Esophagus muscularis mucosa (tissue), 4 donors: ENCODE measurements around the gene VAMP2. TPM values are rescaled to one million over a fixed set of nuclear protein-coding genes. Genes with fewer than 3 reads are reported as not detected.

ENCODE experiments used
- DNase-seq: peaks from one replicate; pipeline ENCODE4 v3.0.0-alpha.2; 2017; ENCODE audit errors: extremely low spot score
- H3K27ac ChIP-seq, 4 donors: fragments of 200-600 bp; sonication (generic); replicated peaks in 1 of 4; 1 replicate in 3 of 4; 2 replicates in 1 of 4; pipeline ENCODE4 v1.5.1; 2016 to 2019; ENCODE audit warnings: mild to moderate bottlenecking in 1 of 4
- H3K27me3 ChIP-seq, 4 donors: fragments of 200-600 bp; sonication (generic); one replicate each; pipeline versions ENCODE4 v1.5.1 to v1.6.0; 2016 to 2019
- H3K36me3 ChIP-seq, 4 donors: fragments of 200-600 bp; sonication (generic); one replicate each; pipeline ENCODE4 v1.5.1; 2016 to 2019
- H3K4me1 ChIP-seq, 4 donors: fragments of 200-600 bp; sonication (generic); one replicate each; pipeline ENCODE4 v1.5.1; 2016 to 2019
- H3K4me3 ChIP-seq, 4 donors: fragments of 200-600 bp; sonication (generic); 1 replicate in 2 of 4; 2 replicates in 2 of 4; pipeline ENCODE4 v1.5.1; 2016 to 2019; ENCODE audit warnings: mild to moderate bottlenecking in 4 of 4, moderate library complexity in 1 of 4
- H3K9me3 ChIP-seq, 4 donors: fragments of 200-600 bp; sonication (generic); 1 replicate in 3 of 4; 2 replicates in 1 of 4; pipeline ENCODE4 v1.5.1; 2016 to 2019
- EP300 ChIP-seq: sonication (generic); formaldehyde crosslinking; IDR thresholded peaks from one replicate; pipeline ENCODE4 v1.6.1; 2017; ENCODE audit warnings: antibody characterized with exemption
- POLR2A ChIP-seq: fragments of 450-650 bp; IDR thresholded peaks from one replicate; pipeline ENCODE4 v1.6.1; 2017; ENCODE audit warnings: antibody characterized with exemption, moderate library complexity, mild to moderate bottlenecking, low read depth
- POLR2AphosphoS5 ChIP-seq, 2 donors: sonication (generic); formaldehyde crosslinking; IDR thresholded peaks; one replicate each; pipeline ENCODE4 v1.6.1; 2017; ENCODE audit warnings: antibody characterized with exemption in 2 of 2
- WGBS: methylation state at CpG from one replicate; pipeline ENCODE4 v1.1.5; 2018; 5-methylcytosine and 5-hydroxymethylcytosine counted together
- intact Hi-C: fragments of 100-400 bp; cut with DNase I; formaldehyde crosslinking; loops from one replicate; pipeline ENCODE4 v1.15.1; 2023
- total RNA-seq, 4 donors: library from RNA; depleted of rRNA; stranded (reverse); fragments of >200 nt; gene quantifications; one replicate each; pipeline versions ENCODE4 v1.1.0 to v1.2.1, GENCODE V29; 2016
- TF ChIP-seq, protein P1 (sequence below), 3 experiments: fragments of 200-600 bp in 2 of 3; fragments of 450-650 bp in 1 of 3; sonication (generic) in 2 of 3; IDR thresholded peaks; one replicate each; pipeline ENCODE4 v1.5.1; 2017 to 2019; ENCODE audit warnings: antibody characterized with exemption in 3 of 3, mild to moderate bottlenecking in 2 of 3, moderate library complexity in 1 of 3

VAMP2 gene
- total RNA-seq, 4 donors from 2014 or later = 23.7 to 36.4 (median 33.0) TPM

DNA sequence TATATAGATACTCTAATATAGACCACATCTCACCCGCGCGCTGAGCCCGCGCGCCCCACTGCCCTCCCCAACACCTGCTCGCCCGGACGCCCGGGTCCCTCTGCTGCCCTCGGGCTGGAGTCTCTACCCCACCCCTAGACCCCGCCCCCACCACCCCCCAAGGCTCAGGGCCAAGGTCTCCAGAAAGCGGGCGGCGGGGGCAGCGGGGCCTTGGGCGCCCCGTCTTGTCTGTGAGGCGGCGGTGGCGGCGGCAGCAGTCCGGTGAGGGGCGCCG, 41.4 kb downstream of the VAMP2 start:
- no CpG with 5 or more reads among the region's 25 CpGs for WGBS
- Histone ChIP-seq H3K27me3 (peaks cover 10 to 63% (median 51%) of the 10 kb centered on the region in 4 donors), H3K4me3 (peak overlapping the region; percentile 46 to 79 (median 58)), H3K4me1 (peaks cover 74 to 86% (median 83%) of the 10 kb centered on the region in 4 donors), H3K27ac (peak overlapping the region in 3 of 4 donors; percentile 46 to 63 (median 57)), H3K9me3 (no peaks in the 10 kb centered on the region), H3K36me3 (no peaks in the 10 kb centered on the region)
- DNase-seq = no peak
- intact Hi-C loops = loop anchor here (2.0 kb wide), 1 partner anchor 65 kb away; no protein-coding TSS in a partner anchor
- TF ChIP-seq, protein P1, sequence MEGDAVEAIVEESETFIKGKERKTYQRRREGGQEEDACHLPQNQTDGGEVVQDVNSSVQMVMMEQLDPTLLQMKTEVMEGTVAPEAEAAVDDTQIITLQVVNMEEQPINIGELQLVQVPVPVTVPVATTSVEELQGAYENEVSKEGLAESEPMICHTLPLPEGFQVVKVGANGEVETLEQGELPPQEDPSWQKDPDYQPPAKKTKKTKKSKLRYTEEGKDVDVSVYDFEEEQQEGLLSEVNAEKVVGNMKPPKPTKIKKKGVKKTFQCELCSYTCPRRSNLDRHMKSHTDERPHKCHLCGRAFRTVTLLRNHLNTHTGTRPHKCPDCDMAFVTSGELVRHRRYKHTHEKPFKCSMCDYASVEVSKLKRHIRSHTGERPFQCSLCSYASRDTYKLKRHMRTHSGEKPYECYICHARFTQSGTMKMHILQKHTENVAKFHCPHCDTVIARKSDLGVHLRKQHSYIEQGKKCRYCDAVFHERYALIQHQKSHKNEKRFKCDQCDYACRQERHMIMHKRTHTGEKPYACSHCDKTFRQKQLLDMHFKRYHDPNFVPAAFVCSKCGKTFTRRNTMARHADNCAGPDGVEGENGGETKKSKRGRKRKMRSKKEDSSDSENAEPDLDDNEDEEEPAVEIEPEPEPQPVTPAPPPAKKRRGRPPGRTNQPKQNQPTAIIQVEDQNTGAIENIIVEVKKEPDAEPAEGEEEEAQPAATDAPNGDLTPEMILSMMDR (IDR thresholded peaks at IDR 0.05) = no peak

DNA sequence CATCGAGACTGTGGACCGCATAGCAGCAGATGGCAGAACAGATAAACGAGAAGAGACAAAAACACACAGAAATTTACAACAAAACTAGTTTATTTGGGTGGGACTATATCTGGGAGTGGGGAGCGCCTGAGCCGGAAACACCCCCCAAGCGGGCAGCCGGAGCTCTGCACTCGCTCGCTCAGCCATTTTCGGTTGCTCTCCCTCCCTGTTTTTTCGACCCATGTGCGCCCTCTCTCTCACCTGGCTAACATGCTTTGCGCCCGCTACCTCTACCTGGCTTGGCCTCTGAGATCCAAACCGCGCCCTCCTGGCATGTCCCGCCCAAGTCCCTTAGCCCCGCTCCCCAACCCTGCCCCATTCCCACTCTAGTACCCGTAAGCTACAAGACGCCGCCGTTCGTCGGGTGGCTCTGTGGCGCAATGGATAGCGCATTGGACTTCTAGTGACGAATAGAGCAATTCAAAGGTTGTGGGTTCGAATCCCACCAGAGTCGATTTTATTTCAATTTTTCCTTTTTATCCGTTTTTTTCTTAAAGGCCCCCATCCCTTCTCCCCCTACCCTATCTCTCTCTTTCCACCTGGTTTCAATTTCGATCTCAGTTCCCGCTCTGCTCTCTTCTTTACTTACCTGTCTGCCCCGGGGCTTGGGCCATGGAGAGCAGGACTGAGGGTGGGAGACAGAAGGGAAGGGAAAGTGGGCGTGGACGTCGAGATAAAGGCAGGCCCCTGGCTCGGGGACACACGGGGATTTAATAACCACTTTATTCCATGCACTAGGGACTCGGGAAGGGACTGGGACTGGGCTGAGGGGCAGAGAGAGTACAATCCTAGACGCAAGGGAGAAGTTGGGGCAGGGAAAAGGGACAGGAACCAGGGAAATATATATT, 42.0 kb downstream of the VAMP2 start:
- DNase-seq = no peak
- H3K4me1 ChIP-seq = peaks cover 72 to 80% (median 77%) of the 10 kb centered on the region in 4 donors
- no peaks in the 10 kb centered on the region for H3K9me3 ChIP-seq
- H3K4me3 ChIP-seq = peak overlapping the region; percentile 46 to 79 (median 58)
- peak overlapping the region; percentile 21 to 86 (median 74) for H3K27ac ChIP-seq
- WGBS = under 1% methylated on average over 40 of the region's 40 CpGs
- intact Hi-C loops = loop anchor here (2.0 kb wide), 1 partner anchor 66 kb away; no protein-coding TSS in a partner anchor
- peaks cover 10 to 69% (median 56%) of the 10 kb centered on the region in 4 donors for H3K27me3 ChIP-seq
- TF ChIP-seq POLR2AphosphoS5 (IDR thresholded peaks at IDR 0.05) = no peak
- no peak for TF ChIP-seq POLR2A
- TF ChIP-seq EP300 = no peak
- TF ChIP-seq, protein P1 (IDR thresholded peaks at IDR 0.05) = peak in 1 of 3 experiments; percentile 17
- H3K36me3 ChIP-seq = no peaks in the 10 kb centered on the region

DNA sequence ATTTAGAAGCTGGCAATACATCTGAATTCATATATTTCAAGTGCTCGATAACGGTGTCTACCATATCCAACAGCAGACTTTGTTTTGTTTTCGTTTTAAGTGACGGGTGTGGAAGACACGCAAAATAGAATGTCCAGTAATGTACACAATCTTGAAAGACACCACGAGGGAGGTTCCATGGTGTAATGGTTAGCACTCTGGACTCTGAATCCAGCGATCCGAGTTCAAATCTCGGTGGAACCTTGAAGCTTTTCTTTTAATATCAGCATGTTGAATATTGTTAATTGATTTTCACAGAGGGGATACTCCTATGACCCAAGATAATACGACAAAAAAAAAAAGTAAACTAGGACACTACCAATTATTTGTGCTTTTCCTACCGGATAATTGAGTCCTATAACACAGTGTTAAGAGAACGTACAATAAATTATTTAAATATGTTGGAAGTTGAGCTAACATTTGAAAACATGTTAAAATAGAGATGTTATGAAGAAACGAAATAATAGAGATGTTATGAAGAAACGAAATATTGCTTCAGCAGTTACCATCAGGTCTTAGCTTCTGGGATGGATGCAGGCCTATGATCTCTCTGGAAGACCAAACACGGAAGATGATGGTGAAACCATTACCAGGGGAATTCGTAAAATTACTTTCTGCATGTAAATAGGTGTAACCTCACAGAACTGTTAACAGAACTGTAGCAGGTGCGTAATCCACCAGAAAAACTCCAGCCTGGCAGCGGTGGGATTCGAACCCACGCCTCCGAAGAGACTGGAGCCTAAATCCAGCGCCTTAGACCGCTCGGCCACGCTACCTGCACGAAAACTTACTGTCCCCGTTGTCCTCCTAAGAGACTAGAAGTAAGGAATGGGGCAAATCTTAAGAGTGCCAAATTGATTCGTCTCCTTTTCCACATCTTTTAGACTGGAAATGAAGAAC, 42.9 kb downstream of the VAMP2 start:
- Histone ChIP-seq H3K27ac (peak overlapping the region; percentile 72 to 86 (median 80)), H3K27me3 (peaks cover 10 to 74% (median 55%) of the 10 kb centered on the region in 4 donors), H3K4me1 (peaks cover 63 to 71% (median 68%) of the 10 kb centered on the region in 4 donors), H3K36me3 (no peaks in the 10 kb centered on the region), H3K9me3 (no peaks in the 10 kb centered on the region), H3K4me3 (peak overlapping the region; percentile 57 to 79 (median 62))
- TF ChIP-seq, protein P1 (IDR thresholded peaks at IDR 0.05) = no peak
- TF ChIP-seq POLR2AphosphoS5 (IDR thresholded peaks at IDR 0.05) (peak; percentile 24 to 58), EP300 (no peak)
- under 1% methylated on average over 21 of the region's 28 CpGs for WGBS
- peak; percentile 96 for DNase-seq
- intact Hi-C loops = loop anchor here (2.0 to 5.0 kb wide), 2 partner anchors 38 to 67 kb away; no protein-coding TSS in a partner anchor

DNA sequence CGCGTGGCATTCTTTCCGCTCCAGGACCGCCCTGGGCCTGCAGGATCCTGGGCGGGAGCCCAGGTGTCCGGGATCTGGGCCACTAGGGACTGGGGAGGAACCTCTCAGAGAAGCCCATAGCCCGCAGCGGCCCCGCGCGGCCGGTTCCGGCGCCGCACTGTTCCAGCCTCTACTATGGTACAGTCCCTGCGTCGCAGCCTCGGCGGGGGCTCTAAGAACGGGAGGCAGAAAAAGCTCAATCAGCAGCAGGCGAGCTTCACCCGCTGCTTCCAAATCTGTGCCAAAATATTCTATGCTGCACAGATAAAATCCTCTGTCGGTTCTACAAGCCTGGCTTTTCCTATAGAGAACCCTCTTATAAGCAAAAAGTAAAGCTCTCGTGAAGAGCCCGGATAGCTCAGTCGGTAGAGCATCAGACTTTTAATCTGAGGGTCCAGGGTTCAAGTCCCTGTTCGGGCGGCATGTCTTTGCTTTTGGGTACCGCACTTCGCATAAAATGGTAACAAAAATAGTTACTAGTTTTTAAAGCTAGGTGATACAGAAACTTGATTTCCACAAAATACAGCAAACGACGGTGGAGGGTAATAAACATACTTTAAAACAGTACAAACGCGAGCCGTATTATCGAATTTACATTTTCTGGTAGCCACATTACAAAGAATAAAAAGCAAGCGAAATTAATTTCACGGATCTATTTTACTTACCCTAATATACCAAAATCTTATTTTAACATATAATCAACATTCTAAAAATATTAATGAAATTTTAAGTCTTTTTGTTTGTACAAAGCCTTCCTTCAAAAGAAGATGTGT, 43.8 kb downstream of the VAMP2 start:
- H3K4me1 ChIP-seq = peaks cover 54 to 62% (median 59%) of the 10 kb centered on the region in 4 donors
- H3K4me3 ChIP-seq = peak overlapping the region; percentile 55 to 79 (median 59)
- peaks cover 10 to 74% (median 50%) of the 10 kb centered on the region in 4 donors for H3K27me3 ChIP-seq
- no peak for TF ChIP-seq EP300
- TF ChIP-seq, protein P1 (IDR thresholded peaks at IDR 0.05) = peak; percentile 92 to 98 (median 95)
- peak in 1 of 2 donors; percentile 31 for TF ChIP-seq POLR2AphosphoS5 (IDR thresholded peaks at IDR 0.05)
- TF ChIP-seq POLR2A = no peak
- intact Hi-C loops = loop anchor here (5.0 kb wide), 1 partner anchor 37 kb away; no protein-coding TSS in a partner anchor
- peak; percentile 97 for DNase-seq
- no peaks in the 10 kb centered on the region for H3K36me3 ChIP-seq
- H3K9me3 ChIP-seq = no peaks in the 10 kb centered on the region
- H3K27ac ChIP-seq = peak overlapping the region; percentile 72 to 86 (median 80)
- 1% methylated on average over 28 of the region's 38 CpGs for WGBS
